GF-D8 (cell line): Measurements from ENCODE around the gene VAV1.
"Not testable (repeated sequence)": the region's sequence is repeated elsewhere in the genome, so short reads cannot be mapped to it uniquely, and the experiment has no call there.

Experiments
- DNase-seq: peaks from one replicate; lab custom pipeline; 2025; lab: John Stamatoyannopoulos, UW

VAV1 gene

GRCh38 chr19:6819323-6819722 lies 46.8 kb downstream of the VAV1 start:
- no peak for DNase-seq

GRCh38 chr19:6820237-6820636 lies 47.7 kb downstream of the VAV1 start:
- DNase-seq, result no peak

- DNase-seq, result no peak
These were observed 49.3 kb downstream of the VAV1 start for GRCh38 chr19:6821639-6822310.

GRCh38 chr19:6822311-6822670 lies 49.8 kb downstream of the VAV1 start:
- DNase-seq, result no peak

- DNase-seq, result no peak
These were observed 52.7 kb downstream of the VAV1 start for GRCh38 chr19:6825076-6825774.

DNA sequence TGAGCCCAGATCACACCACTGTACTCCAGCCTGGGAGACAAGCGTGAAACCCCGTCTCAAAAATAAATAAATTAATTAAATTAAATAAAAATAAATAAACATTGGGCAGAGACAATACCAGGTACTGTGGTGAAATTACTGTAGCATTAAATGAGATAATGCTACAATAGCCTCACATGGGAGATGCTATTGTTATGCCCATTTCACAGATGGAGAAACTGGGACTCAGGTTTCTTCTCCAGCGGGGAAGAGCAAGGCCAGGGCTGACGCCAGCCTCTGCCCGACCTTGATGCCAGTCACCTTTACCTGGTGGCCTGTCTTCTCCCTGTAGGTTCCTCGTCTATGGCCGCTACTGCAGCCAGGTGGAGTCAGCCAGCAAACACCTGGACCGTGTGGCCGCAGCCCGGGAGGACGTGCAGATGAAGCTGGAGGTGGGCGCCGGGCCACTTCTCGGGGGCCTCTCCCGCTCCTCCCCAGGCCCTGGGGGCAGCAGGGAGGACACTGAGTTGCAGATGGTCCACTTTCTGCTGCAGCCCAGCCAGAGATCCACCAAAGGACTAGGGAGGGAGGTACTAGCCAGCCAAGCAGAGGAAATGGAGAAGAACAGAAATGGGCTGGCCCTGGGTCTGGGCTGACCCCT lies 53.9 kb downstream of the VAV1 start:
- no peak for DNase-seq

DNA sequence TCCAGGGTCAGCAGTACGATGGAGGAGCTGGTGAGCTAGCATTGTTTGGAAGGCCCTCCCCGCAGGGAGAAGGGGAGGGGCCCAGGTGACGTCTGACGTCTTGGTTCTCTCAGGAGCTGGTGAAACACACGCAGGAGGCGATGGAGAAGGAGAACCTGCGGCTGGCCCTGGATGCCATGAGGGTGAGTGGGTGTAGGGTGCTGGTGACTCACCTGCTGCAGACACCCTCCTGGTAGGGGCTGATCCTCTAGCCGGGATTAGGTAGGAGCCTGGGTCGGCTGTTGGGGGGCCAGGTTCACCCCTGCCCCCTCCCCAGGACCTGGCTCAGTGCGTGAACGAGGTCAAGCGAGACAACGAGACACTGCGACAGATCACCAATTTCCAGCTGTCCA lies 55.8 kb downstream of the VAV1 start:
- no peak for DNase-seq

DNA sequence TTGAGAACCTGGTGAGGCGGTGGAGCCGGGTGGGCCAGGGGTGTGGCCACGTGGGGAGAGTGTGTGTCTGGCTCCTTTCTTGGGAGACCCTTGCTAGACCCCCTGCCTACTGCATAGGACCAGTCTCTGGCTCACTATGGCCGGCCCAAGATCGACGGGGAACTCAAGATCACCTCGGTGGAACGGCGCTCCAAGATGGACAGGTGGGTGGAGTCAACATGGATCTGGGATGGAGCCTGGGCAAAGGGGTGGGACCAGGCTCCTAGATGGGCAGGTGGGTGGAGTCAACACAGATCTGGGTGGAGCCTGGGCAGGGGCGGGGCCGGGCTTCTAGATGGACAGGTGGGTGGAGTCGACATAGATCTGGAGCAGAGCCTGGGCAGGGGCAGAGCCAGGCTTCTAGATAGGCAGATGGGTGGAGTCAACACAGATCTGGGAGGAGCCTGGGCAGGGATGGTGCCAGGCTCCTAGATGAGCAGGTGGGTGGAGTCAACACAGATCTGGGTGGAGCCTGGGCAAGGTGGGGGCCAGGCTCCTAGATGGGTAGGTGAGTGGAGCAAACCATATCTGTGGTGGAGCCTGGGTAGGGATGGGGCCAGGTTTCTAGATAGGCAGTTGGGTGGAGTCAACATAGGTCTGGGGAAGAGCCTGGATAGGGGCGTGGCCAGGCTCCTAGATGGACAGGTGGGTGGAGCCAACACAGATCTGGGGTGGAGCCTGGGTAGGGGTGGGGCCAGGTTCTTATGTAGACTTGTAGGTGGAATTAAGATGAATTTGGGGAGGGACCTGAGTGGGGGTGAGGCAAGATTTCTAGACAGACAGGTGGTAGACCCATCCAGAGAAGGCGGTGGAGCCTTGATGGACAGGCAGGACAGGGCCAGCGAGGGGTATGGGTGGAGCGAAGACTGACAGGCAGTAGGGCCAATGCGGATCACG lies 56.5 kb downstream of the VAV1 start:
- DNase-seq, result no peak

DNA sequence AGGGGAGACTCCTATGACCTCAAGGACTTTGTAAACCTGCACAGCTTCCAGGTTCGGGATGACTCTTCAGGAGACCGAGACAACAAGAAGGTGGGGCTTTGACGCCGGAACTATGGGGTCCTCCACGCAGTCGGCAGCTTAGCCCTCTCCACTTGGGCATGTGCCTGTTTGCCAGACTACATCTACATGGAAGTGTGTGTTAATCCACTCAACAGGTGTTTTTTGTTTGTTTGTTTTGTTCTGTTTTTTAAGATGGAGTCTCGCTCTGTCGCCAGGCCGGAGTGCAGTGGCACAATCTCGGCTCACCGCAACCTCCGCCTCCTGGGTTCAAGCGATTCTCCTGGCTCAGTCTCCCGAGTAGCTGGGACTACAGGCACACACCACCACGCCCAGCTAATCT lies 57.3 kb downstream of the VAV1 start:
- not testable (repeated sequence) for DNase-seq

- DNase-seq, result not testable (repeated sequence)
These were observed 58.6 kb downstream of the VAV1 start for GRCh38 chr19:6831084-6831483.

DNA sequence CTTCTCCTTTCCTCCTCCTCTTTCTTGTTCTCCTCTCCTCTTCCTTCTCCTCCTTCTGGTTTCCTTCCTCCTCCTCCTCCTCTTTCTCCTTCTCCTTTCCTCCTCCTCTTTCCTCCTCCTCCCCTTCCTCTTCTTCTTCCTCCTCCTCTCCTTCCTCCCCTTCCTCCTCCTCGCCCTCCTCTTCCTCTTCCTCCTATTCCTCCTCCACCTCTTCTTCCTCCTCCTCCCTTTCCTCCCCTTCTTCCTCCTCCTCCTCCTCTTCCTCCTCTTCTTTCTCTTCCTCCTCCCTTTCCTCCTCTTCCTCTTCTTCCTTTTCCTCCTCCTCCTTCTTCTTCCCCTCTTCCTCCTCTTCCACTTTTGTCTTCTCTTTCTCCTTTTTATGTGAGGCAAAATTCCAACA lies 59.9 kb downstream of the VAV1 start:
- no peak for DNase-seq

GRCh38 chr19:6833166-6833790 lies 60.8 kb downstream of the VAV1 start:
- no peak for DNase-seq

- no peak for DNase-seq
These were observed 61.9 kb downstream of the VAV1 start for GRCh38 chr19:6834433-6834832.

- DNase-seq, result no peak
These were observed 63.0 kb downstream of the VAV1 start for GRCh38 chr19:6835501-6835900.

- DNase-seq, result no peak
These were observed 65.0 kb downstream of the VAV1 start for GRCh38 chr19:6837525-6837924.

GRCh38 chr19:6838062-6838655 lies 65.7 kb downstream of the VAV1 start:
- no peak for DNase-seq

DNA sequence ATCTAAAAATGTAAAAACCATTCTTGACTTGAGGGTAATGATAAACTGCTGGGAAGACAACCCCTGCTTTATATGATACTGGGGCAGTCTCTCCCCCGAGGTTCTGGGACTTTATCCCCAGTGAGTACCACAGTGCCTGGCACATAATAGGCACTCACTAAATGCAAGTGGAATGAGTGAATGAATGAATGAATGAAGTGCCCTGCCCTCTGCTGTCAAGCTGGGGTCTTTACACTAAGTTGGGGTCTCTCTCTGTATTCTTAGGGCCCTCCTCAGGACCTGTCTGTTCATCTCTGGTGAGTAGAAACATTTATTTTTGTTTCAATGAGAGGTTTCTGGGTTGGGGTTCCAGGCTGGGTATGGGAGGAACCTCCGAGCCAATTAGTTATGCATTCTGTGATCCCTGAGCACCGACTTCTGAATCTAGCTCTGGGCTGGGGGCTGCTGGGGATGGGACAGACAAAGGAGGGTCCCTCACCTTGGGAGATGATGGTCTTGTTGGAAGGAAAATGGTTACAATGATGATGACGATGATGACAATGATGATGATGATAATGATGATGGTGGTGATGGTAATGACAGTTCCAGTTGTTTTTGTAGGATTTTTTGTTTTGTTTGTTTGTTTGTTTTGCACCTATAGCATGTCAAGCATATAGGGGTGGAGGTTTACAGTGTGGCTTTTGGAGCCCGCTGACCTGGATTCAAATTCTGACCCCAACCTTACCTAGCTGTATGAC lies 70.5 kb downstream of the VAV1 start:
- DNase-seq, result no peak

DNA sequence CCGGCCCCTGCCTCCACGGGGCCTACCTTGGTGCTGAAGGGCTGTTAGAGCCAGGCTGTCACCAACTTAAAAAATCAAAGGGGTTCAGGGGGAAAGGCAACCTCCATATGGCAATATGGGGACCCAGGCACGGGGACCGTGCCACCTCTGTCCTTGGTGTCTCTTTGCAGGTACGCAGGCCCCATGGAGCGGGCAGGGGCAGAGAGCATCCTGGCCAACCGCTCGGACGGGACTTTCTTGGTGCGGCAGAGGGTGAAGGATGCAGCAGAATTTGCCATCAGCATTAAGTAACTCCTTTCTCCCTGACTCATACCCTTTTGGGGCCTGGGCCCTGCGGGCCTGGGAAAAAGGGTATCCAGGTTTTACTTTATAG lies 75.3 kb downstream of the VAV1 start:
- DNase-seq, result no peak

GRCh38 chr19:6848986-6849385 lies 76.5 kb downstream of the VAV1 start:
- no peak for DNase-seq

DNA sequence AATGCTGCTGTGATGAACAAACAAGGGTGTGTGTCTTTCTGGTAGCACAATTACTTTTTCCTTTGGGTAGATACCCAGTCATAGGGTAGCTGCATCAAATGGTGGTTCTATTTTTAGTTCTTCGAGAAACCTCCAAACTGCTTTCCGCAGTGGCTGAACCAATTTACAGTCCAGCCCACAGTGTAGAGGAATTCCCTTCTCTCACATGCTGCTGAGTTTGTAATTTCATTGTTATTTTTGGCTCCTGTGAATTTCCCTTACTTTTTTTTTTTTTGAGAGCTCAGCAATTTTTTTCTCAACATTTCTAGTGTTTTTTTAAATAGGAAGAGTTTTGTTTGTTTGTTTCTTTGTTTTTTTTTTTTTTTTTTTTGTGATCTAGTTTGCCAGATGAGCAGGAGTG lies 77.4 kb downstream of the VAV1 start:
- DNase-seq, result no peak

DNA sequence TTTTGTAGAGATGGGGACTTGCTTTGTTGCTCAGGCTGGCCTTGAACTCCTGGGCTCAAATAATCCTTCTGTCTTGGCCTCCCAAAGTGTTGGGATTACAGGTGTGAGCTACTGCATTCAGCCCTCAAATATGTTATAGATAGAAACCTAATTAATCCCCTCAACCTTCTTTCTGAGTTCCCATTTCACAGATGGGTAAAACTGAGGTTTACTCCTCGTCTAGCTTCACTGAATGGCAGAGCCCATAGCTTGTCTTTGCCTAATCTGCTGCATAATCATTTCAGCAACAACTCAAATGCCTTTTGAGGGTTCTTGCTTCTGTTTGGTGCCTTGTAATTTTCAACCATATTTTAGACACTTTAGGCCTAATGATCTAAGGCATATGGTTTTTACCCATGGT lies 78.9 kb downstream of the VAV1 start:
- DNase-seq, result no peak
